Hematopoietic multipotent progenitor cell (in vitro differentiated cells): ENCODE data around the gene PRKCD. TPM values are rescaled to one million over a fixed set of nuclear protein-coding genes. Genes with fewer than 3 reads are reported as not detected.
A peak's percentile ranks its signal among the peaks of the same experiment; 100 is the strongest.

Source experiments
- DNase-seq, 3 donors: peaks; one replicate each; pipeline ENCODE4 v3.0.0-alpha.2; 2011 to 2015; ENCODE audit warnings: low read depth in 2 of 3, low spot score in 2 of 3
- total RNA-seq: library from RNA; depleted of rRNA; stranded (reverse); fragments of >200 nt; gene quantifications from one replicate; pipeline ENCODE4 v1.2.3, GENCODE V29; 2012

Gene PRKCD
- total RNA-seq, 1 donor, result 5.7 TPM

GRCh38 chr3:53169832-53170324 is 8.9 kb downstream of the PRKCD start:
- DNase-seq, result no peak

- peak in 2 of 3 donors; percentile 24 to 53 for DNase-seq
These were observed 9.5 kb downstream of the PRKCD start for GRCh38 chr3:53170325-53171063.

DNA sequence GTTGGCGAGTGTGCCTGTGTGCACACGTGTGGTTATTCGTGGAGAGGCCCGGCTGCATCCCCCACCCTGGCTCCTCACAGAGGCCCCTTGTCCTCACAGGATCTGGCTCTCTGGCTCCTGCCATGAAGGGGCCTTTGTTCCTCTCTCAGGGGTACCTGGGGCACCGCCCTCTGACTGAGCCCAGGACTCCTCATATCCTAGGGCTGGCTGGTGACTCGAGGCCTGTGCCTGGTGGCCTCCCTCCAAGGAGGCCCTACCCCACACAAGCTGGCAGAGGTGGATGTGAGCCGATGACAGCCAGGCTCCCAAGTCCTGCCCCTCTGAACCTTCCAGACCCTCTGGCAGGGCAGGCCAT is 10.0 kb downstream of the PRKCD start:
- DNase-seq, result no peak

DNA sequence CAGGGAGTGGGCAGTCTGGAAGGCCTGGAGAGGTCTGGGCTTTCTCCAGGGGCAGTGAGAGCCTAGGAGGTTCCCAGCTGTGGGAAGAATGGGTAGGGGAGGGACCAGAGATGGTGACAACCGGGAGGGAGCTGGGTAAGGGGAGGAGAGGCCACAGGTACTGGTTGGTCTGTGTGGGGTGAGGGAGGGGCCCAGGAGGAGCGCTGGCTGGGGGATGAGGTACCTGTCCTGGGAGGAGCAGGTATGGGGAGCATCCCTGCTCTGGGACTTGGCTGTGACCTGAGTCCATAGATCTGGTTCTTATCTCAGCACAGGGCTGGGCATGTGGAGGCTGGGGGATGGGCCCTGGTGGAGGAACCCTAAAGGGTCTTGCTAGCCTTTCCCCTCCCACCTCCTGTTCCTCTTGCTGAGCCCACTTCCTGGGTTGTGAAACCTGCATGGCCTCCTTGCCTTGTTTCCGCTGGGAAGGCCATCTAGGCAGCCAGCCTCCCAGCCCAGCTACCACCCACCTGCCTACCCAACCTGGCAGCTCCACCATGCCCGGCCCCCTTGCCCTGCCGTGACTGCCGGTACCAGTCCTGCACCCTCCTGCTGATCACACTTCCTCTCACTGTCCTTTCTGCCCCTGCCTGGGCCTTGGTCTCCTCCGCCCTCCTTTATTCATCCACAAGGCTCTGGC is 11.0 kb downstream of the PRKCD start:
- DNase-seq, result no peak

DNA sequence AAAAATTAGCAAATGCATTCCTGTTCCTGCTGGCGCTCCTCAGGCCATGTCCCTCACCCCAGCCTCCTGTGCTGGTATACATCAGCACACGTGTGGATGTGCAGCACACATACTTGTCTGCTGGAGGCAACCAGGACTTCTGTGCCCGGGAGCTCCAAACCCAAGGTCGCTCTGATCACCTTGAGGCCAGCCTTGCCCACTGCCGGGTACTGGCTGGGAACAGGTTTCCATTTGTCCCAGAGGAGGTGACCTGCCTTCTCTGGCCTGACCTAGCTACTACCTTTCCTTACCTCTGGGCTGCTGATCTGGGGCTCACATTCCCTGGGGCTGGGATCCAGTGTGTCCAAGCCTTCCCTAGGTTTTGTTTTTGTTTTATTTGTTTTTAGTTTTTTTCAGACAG is 12.1 kb downstream of the PRKCD start:
- DNase-seq, result no peak

DNA sequence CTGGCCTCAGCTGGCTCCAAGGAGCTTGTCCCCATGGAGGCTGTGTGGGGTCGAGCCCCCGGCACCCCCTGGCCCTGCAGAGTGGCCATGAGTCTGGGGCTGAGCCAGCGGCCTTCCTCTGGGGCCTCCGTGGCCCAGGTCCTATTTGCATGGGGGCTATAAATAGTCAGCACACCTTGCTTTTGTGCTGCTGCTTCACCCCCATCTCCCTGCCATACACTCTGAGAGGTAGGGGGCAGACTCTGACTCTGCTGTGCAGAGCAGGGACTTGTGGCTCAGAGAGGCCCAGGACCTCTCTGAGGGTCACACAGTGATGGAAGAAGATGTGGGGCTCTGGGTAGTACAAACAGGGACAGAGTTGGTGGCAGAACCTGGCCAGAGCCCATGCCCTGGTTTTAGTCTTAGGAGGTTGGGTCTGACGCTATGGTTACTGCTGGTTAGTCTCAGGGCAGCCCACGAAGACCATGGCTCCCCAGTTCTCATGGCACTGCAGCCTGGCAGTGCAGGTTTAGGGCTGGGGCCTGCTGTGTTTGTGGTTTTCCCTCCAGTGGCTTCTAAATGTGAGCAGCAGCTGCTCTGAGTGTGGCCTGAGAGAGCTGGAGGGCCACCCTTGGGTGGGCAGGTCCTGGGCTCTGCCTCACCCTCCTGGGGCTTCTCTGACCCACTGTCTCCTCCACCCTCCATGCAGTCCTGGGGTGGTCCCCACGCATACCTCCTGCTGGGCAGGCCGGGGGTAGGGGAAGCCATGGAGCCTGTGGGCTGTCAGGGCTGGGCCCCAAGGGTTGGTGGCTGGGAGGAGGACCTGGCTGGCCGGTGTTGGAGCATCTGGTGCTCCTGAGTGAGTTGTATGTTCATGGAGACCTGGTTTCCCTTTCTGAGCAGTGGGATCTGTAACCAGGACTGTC is 13.6 kb downstream of the PRKCD start:
- no peak for DNase-seq

DNA sequence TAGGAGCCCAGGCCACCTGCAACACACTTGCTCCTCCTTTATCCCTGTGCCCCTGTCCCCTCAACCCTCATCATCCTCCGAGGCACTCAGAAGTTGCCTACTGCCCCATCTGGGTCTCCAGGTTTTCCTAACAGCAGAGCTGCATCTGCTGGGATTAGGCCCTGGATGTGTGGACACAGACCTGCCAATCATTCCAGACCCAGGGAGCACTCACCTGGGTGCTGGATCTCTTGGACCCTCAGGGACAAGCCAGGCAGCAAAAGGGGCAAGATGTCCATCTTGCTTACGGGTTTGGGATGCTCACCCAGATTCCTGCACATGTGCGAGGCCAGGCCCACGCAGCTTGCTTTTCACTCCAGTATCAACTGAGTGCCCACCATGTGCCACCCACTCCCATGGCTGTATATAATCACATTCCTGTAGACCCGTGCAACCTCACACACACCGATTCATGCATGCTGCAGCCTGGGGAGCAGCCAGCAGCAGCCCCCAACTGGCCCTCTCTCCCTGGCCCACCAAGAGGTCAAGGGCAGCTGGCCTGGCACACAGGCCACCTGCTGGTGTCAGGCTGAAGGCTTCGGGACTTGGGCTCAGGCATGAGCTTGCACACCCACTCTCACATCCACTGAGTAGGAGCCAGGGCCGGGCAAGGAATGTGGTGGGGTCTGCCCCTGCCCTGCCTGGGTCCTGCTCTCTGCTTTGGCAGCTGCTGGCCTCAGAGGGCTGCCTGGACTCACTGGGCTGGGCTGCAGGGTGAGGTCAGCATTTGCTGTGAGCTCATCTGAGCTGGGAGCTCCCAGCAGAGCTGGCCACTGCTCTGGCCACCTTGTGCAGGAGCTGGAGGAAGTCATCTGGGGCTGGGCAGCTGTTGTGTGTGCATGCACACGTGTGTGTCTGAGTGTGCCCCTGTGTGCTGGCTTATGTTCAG is 14.9 kb downstream of the PRKCD start:
- no peak for DNase-seq

GRCh38 chr3:53178246-53178645 is 17.2 kb downstream of the PRKCD start:
- DNase-seq, result no peak

DNA sequence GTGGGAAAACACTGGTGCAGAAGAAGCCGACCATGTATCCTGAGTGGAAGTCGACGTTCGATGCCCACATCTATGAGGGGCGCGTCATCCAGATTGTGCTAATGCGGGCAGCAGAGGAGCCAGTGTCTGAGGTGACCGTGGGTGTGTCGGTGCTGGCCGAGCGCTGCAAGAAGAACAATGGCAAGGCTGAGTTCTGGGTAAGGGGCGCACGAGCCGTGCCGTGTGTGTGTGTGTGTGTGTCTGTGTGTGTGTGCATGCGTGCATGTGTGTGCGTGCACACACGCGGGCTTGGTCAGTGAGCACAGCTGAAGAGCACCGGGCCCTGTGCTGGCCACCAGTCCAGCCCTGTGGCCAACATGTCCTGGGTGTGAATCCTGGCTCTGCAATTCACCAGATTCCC is 18.6 kb downstream of the PRKCD start:
- no peak for DNase-seq

DNA sequence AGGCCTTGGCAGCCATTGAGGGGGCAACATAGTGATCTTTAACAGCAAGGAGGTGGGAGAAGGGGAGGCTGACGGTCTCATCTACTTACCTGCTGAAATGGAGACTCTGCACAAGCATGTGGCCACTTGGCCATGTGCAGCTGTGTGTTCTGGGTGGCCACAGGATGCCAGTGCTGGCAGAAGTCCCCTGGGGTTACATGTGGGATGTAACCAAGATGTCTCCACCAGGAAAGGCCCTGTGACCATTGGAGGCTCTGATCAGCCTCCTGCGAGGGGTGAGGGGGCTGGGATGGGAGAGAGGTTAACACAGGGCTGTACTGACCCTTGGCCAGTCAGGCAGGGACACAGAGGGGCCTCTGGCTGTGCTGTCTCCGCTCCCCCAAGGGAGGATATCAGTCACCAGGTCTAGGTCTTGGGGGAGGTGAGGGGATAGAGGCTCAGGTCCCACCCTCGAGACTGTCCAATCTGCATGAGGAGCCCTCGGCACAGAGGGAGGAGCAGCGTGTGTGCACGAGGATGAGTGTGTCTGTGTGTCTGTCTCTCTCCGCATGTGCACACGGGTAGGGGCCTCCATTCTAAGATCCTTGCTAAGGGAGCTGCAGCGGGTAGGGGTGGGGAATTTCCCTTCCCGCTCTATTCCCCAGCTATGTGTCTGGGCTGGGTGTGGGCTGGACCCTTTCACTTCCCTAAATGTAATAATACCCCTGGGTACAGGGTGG is 19.5 kb downstream of the PRKCD start:
- peak in 1 of 3 donors; percentile 22 for DNase-seq

- no peak for DNase-seq
These were observed 20.0 kb downstream of the PRKCD start for GRCh38 chr3:53181024-53181371.

- DNase-seq, result no peak
These were observed 20.5 kb downstream of the PRKCD start for GRCh38 chr3:53181528-53181927.

DNA sequence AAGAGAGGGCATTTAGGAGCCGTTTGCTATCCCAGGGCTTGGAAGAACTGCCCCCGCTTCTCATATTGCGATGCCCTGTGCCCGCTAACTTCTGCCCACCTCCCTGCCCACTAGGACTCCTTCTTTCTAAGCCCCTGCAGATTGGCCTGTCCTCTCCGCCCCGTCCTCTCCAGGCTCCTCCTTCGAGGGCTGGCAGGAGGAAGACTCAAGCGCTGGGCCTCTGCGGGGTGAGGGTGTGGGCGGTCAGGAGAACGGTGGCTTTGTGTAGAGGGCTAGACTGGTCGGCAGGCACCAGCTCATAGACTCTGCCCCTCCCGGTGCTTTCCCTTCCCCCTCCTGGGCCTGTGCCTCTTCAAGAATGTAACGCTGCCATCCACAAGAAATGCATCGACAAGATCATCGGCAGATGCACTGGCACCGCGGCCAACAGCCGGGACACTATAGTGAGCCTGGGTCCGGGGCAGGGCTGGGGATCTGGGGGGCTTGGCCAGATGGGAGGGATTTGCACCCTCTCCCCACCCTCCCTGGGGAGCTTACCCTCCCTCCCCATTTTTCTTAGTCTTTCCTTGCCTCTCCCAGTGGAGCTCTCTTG is 21.9 kb downstream of the PRKCD start:
- no peak for DNase-seq

DNA sequence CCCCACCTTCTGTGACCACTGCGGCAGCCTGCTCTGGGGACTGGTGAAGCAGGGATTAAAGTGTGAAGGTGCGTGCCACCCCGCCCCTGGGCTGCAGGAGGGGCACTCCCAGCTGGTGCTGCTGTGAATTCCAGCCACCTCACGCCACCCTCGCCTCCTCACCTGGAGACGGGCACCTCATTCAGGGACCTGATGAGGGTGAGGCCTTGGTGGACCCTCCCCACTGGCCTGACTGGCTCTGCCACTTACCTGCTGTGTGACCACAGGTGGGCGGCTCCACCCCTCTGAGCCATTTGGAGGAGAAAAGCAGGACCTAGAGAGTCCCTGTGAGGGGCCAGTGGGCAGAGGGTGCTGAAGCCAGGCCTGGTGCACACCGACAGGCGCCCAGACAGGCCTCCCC is 22.5 kb downstream of the PRKCD start:
- no peak for DNase-seq

DNA sequence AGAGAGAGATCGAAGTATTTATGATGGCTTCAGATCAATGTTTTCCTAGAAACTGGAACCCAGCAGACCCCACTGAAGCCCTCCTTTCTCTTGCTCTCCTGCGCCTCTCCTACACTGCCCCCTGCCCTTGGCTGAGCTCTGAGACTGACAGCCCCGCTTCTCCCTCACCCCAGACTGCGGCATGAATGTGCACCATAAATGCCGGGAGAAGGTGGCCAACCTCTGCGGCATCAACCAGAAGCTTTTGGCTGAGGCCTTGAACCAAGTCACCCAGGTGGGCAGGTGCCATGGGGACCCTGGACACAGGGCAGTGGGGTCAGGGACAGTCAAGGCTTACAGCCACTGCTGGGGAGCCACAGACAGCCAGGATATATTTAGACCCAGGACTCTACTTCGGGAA is 23.7 kb downstream of the PRKCD start:
- no peak for DNase-seq

DNA sequence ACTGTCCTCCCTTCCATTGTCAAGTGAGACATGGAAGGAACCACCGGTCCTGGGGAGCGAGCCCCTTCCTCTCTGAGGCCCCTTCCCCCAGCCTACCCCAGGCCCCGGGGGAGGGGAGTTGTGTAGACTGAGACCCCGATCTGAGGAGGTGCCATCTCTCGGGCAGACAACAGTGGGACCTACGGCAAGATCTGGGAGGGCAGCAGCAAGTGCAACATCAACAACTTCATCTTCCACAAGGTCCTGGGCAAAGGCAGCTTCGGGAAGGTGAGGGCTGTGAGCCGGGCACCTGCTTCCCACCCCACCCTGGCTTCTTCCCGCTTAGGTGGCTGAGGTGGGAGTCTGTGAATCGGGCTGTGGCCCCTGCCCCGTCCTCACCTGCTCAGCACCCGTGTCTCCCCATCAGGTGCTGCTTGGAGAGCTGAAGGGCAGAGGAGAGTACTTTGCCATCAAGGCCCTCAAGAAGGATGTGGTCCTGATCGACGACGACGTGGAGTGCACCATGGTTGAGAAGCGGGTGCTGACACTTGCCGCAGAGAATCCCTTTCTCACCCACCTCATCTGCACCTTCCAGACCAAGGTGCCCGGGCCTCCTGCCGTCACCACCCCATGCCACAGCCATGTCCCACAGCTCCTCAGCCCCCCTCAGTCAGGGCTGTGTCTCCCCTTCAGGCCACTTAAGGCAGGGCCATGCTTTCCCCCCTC is 24.9 kb downstream of the PRKCD start:
- no peak for DNase-seq

- no peak for DNase-seq
These were observed 25.7 kb downstream of the PRKCD start for GRCh38 chr3:53186726-53187125.

- DNase-seq, result no peak
These were observed 26.4 kb downstream of the PRKCD start for GRCh38 chr3:53187430-53187829.
